Stimulated activated effector memory CD8-positive, alpha-beta T cell treated with anti-CD3 and anti-CD28 coated beads, Interleukin-12 subunit alpha, Interleukin-12 subunit beta, amount 100 ng/mL, for 72 hours (primary cell): ENCODE results near the gene TRIM46.
"Not testable (repeated sequence)": the region's sequence is repeated elsewhere in the genome, so short reads cannot be mapped to it uniquely, and the experiment has no call there.

Experiments
- ATAC-seq: fragments of 150-1000 bp; cut with Tn5 transposase; 2 replicates; pipeline ENCODE4 v1.10.0; 2021
- DNase-seq, 2 donors: peaks; one replicate each; pipeline ENCODE4 v3.0.0; 2021 to 2022; ENCODE audit warnings: low spot score in 2 of 2
- H3K27ac Mint-ChIP-seq: one replicate; pipeline ENCODE4 v1.8.0; 2022; ENCODE audit warnings: mild to moderate bottlenecking, mixed read lengths
- H3K36me3 Mint-ChIP-seq: one replicate; pipeline ENCODE4 v1.8.0; 2022; ENCODE audit warnings: mild to moderate bottlenecking, mixed read lengths
- H3K4me1 Mint-ChIP-seq: one replicate; pipeline ENCODE4 v1.8.0; 2022; ENCODE audit warnings: mixed read lengths
- H3K4me3 Mint-ChIP-seq: one replicate; pipeline ENCODE4 v1.8.0; 2022; ENCODE audit warnings: mild to moderate bottlenecking, mixed read lengths
- H3K9me3 Mint-ChIP-seq: one replicate; pipeline ENCODE4 v1.8.0; 2022; ENCODE audit warnings: mixed read lengths

The TRIM46 gene

DNA sequence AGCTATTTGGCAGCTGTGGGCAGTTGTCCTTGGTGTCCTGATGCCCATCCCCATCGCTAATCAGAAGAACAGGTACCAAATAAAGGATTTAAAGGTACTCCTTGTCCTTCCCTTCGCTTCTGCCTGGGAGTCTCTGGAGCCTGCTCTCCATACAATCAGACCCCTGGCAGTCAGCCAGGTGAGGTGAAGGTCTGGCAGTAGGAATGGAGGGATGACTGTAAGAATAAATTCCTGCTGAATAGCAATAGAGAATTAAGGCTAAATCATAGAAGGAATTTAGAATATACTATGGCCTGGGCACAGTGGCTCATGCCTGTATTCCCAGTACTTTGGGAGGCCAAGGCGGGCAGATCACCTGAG lies 24.9 kb downstream of the TRIM46 start:
- ATAC-seq (no peak), DNase-seq (no peak)
- Mint-ChIP-seq H3K9me3 (no peaks in the 10 kb centered on the region), H3K27ac (no peak overlapping the region), H3K4me1 (peaks cover 22% of the 10 kb centered on the region), H3K4me3 (no peak overlapping the region), H3K36me3 (peaks cover 28% of the 10 kb centered on the region)

GRCh38 chr1:155199792-155200191 lies 26.1 kb downstream of the TRIM46 start:
- Mint-ChIP-seq H3K4me1 (peaks cover 9% of the 10 kb centered on the region), H3K36me3 (peaks cover 17% of the 10 kb centered on the region), H3K4me3 (no peak overlapping the region), H3K27ac (no peak overlapping the region), H3K9me3 (no peaks in the 10 kb centered on the region)
- ATAC-seq (no peak), DNase-seq (no peak)

DNA sequence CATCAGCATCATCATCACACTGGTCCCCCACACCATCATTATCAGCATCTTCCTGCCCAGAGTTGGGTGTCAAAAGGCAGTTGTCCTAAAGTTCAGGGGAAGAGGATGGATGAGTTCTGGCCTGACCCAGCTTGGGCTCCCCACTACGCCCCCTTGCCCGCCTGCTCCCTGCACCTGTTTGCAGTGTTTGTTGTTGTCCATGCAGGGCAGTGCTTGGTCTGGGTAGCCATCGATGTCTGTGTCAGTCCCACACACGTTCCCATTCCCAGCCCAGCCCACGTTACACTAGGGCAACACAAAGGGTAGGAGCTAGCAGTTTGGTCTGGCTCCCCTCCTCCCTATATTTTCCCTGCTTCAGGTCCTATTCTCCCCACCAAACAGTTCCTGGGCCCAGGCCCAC lies 27.3 kb downstream of the TRIM46 start:
- Mint-ChIP-seq H3K27ac (no peak overlapping the region), H3K4me1 (no peaks in the 10 kb centered on the region), H3K4me3 (no peak overlapping the region)

GRCh38 chr1:155202198-155202597 lies 28.5 kb downstream of the TRIM46 start:
- Mint-ChIP-seq H3K36me3 (peaks cover 10% of the 10 kb centered on the region), H3K4me3 (no peak overlapping the region), H3K9me3 (no peaks in the 10 kb centered on the region), H3K27ac (no peak overlapping the region), H3K4me1 (peaks cover 7% of the 10 kb centered on the region)
- DNase-seq (no peak), ATAC-seq (no peak)

More for the DNA sequence above, 27.3 kb downstream of the TRIM46 start:
- Mint-ChIP-seq H3K9me3 (no peaks in the 10 kb centered on the region), H3K36me3 (peaks cover 10% of the 10 kb centered on the region)
- ATAC-seq (no peak), DNase-seq (no peak)

- H3K27ac Mint-ChIP-seq = no peak overlapping the region
Observed at GRCh38 chr1:155202731-155203515, 29.3 kb downstream of the TRIM46 start.

DNA sequence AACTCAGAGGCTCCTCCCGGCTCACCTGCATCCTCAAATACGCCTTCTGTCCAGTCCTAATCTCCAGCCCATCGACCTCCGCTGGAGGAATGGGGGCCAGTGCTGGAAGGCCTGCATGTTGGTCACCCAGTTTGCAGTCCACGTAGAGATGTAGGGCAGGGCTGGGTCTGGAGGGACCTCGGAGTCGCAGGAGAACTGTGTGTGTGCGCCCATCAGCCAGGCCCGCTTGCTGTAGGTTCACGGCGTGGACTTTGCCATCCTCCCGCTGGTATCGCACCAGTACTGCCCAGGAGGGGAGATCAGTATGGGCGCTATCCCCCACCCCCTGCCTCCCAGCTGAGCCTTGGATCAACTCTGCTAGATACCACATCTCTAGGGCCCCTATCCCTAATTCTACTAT lies 31.4 kb downstream of the TRIM46 start:
- no peak for ATAC-seq
- Mint-ChIP-seq H3K9me3 (no peaks in the 10 kb centered on the region), H3K36me3 (peaks cover 14% of the 10 kb centered on the region), H3K27ac (no peak overlapping the region), H3K4me3 (no peak overlapping the region), H3K4me1 (peaks cover 20% of the 10 kb centered on the region)
- no peak for DNase-seq

More at GRCh38 chr1:155202731-155203515, 29.3 kb downstream of the TRIM46 start:
- H3K36me3 Mint-ChIP-seq = peaks cover 10% of the 10 kb centered on the region
- no peak overlapping the region for H3K4me3 Mint-ChIP-seq
- H3K4me1 Mint-ChIP-seq = peaks cover 14% of the 10 kb centered on the region
- no peaks in the 10 kb centered on the region for H3K9me3 Mint-ChIP-seq
- no peak for ATAC-seq
- no peak for DNase-seq

DNA sequence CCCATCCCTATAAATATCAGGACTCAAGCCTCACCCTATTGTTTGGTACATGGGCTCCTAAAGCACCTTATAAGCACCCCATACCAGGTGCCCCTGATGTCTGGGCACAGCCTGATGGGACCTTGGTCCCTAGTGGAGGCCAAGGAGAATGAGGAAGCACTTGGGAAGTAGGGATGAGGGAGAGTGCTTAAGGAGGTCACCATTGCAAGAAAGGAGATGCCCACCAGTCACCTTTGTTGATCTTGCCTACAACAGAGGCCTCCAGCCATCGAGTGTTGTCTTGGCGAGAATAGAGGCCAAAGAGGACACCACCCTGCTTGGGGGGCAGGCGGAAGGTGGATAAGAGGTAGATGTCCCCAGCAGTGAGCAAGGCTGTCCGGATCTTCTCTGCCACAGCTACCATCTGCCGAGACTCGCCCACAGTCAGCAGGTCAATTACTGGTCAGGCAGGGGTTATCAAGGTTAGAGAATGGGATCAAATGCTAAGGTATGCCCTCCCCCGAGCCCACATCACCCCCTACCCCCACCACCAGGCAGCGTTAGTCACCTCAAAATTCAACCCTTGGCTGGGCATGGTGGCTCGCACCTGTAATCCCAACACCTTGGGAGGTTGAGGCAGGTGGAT lies 32.4 kb downstream of the TRIM46 start:
- DNase-seq (no peak), ATAC-seq (no peak)
- peaks cover 27% of the 10 kb centered on the region for H3K4me1 Mint-ChIP-seq
- peaks cover 20% of the 10 kb centered on the region for H3K36me3 Mint-ChIP-seq
- no peaks in the 10 kb centered on the region for H3K9me3 Mint-ChIP-seq
- no peak overlapping the region for H3K4me3 Mint-ChIP-seq
- peak overlapping the region; percentile 23 for H3K27ac Mint-ChIP-seq

DNA sequence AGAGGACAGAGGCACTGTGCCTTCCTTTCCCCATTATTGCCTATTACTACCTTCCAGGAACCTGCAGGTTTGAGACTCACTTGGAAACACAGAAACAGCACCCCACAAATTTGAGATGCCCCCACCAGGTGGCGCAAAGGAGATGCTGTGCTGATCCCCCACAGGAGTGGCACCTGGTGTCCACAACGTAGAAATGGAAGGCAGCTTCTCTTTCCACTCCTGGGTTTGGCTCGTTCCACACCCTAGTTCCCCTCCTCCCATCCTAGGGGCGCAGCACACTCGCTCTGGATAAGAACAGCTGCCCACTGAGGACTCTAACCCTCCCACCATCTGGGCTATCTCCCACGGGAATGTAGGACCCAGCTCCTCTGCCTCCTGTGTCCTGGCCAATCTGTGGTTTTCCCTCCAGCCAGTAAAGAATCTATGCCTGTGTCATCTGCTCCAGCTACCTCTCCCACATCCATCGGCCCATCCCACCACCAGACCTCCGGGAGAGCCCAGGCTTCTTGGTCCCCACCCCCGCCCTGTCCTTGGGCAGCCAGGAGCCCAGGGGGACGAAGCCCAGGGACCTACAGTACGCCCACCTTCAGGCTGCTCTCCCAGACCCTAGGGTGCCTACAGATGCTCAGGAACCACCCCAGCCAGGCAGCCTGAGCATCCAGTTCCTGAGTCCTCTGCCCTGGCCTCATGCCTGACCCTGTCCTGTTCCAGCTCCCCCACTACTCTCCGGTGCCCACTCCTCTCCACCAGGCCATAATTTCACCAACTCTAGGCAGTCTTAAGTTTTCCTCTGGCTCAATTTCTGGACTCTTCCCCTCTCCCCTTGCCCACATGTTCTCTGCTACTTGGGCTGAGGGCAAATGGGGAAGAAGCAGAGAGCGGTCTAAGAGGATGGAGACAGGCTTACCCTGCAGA lies 33.5 kb downstream of the TRIM46 start:
- H3K27ac Mint-ChIP-seq = peak overlapping the region; percentile 95
- H3K36me3 Mint-ChIP-seq = peaks cover 20% of the 10 kb centered on the region
- no peaks in the 10 kb centered on the region for H3K9me3 Mint-ChIP-seq
- DNase-seq (peak; percentile 91 to 95), ATAC-seq (peak; percentile 63)
- H3K4me3 Mint-ChIP-seq = peak overlapping the region; percentile 84
- peaks cover 27% of the 10 kb centered on the region for H3K4me1 Mint-ChIP-seq

GRCh38 chr1:155207806-155208540 lies 34.3 kb downstream of the TRIM46 start, which contains the start of gene THBS3:
Gene THBS3, minus strand, starts transcription at chr1:155207897. Its CDS starts 21 bp downstream, at chr1:155207876.
- Mint-ChIP-seq H3K4me1 (peaks cover 27% of the 10 kb centered on the region), H3K27ac (peak within 1 kb of the TSS; percentile 95), H3K9me3 (no peaks in the 10 kb centered on the region), H3K4me3 (peak within 1 kb of the TSS; percentile 84), H3K36me3 (peaks cover 25% of the 10 kb centered on the region)
- ATAC-seq (no peak), DNase-seq (no peak)

GRCh38 chr1:155208541-155209311 lies 35.1 kb downstream of the TRIM46 start, which contains the start of gene MTX1:
Gene MTX1, plus strand, starts transcription at chr1:155208695. Its CDS starts 110 bp downstream, at chr1:155208805.
- H3K36me3 Mint-ChIP-seq = peaks cover 21% of the 10 kb centered on the region
- H3K4me1 Mint-ChIP-seq = peaks cover 27% of the 10 kb centered on the region
- H3K27ac Mint-ChIP-seq = peak within 1 kb of the TSS; percentile 95
- DNase-seq (peak; percentile 78 to 91), ATAC-seq (peak; percentile 89)
- peak within 1 kb of the TSS; percentile 84 for H3K4me3 Mint-ChIP-seq
- H3K9me3 Mint-ChIP-seq = no peaks in the 10 kb centered on the region

GRCh38 chr1:155209312-155209721 lies 35.7 kb downstream of the TRIM46 start:
- DNase-seq = no peak
- peaks cover 21% of the 10 kb centered on the region for H3K36me3 Mint-ChIP-seq
- no peaks in the 10 kb centered on the region for H3K9me3 Mint-ChIP-seq
- peak overlapping the region; percentile 84 for H3K4me3 Mint-ChIP-seq
- H3K27ac Mint-ChIP-seq = peak overlapping the region; percentile 95
- peaks cover 27% of the 10 kb centered on the region for H3K4me1 Mint-ChIP-seq
- ATAC-seq = no peak

- H3K4me3 Mint-ChIP-seq = peak overlapping the region; percentile 84
- ATAC-seq = no peak
- peaks cover 21% of the 10 kb centered on the region for H3K36me3 Mint-ChIP-seq
- H3K27ac Mint-ChIP-seq = no peak overlapping the region
- no peaks in the 10 kb centered on the region for H3K9me3 Mint-ChIP-seq
- no peak for DNase-seq
- H3K4me1 Mint-ChIP-seq = peaks cover 27% of the 10 kb centered on the region
Observed at GRCh38 chr1:155210314-155211104, 36.9 kb downstream of the TRIM46 start.

DNA sequence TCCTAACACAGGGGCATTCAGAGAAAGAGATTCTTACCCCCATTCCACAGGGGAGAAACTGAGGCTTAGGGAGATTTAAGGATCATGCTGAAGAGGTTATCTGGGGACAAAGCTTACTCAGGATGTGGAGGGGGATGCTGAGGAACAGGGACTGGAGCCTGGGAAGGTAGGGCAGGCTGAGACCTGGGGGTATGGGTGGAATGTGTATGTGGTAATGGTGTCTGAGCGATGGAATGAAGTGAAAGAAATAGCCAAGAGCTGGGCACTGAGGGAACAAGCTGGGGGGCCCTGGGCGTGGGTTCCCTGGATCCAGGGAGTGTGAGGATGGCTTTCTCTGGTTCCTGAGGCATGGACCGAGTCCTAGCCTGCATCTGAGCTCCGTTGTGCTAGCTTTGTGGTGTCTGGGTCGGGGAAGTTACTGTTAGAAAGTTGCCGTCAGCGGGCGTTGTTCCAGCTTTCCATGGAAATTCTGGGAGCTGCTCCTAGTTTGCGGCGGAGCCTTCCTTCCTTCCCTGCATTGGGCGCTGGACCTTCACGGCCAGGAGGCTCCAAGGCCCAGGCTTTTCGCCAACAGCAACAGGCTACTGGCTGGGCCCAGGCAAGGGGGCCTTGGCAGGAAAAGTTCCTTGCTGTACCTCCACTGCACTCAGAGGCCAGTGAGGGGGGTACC lies 37.9 kb downstream of the TRIM46 start:
- not testable (repeated sequence) for ATAC-seq, DNase-seq, H3K4me3 Mint-ChIP-seq, H3K9me3 Mint-ChIP-seq
- H3K36me3 Mint-ChIP-seq = peaks cover 21% of the 10 kb centered on the region
- H3K27ac Mint-ChIP-seq = peak overlapping the region; percentile 45
- peaks cover 27% of the 10 kb centered on the region for H3K4me1 Mint-ChIP-seq
